Measurements from ENCODE around the gene MCUR1. TPM values are rescaled to one million over a fixed set of nuclear protein-coding genes. Genes with fewer than 3 reads are reported as not detected.

Gene MCUR1
- total and polyA plus RNA-seq, 11 donors: 12.6 to 62.0 (median 28.0) TPM

DNA sequence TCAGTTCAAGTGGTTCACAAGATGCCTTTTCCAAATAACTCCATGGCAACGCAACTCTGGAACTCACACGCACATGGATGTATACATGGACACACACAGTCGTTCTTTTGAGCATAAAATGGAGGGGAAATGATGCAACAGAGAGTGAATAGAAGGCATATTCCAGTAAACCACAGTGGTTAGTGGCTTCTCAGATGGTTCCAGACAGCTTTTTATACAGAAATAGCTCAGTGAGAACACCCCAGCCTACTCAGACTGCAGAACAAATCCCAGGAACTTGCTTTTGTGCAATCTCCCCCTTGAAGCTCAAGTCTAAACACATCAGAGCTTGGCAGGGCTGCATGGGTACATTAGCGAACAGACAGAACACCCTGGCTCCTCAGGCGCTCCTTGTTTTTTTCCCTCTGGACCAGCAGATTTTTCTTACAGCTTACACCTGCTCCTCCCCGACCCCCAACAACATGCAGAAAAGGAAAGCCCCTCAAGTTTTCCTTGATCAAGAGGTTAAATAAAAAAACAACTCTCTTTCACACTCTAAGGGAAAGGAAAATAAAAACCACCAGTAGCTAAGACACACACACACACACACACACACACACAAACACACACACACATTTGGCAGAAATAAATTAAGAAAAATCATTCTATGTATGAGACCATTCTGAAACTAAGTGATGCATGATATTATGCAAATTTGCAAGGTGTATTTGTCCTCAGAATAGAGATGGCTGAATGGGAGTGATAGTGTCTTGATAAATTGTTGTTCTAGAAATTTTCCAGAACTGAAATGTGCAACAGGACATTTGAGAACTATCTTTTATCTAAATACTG, 51.5 kb downstream of the MCUR1 start:
- Histone ChIP-seq H3K9me3 (peaks cover 0 to 6% (median 0%) of the 10 kb centered on the region in 12 donors), H3K27me3 (no peaks in the 10 kb centered on the region), H3K4me1 (peaks cover 0 to 43% (median 13%) of the 10 kb centered on the region in 12 donors), H3K27ac (peak overlapping the region in 1 of 12 donors; percentile 79), H3K4me3 (no peak overlapping the region), H3K36me3 (no peaks in the 10 kb centered on the region)
- intact Hi-C loops (cut with DNase I): loop anchor here in 3 of 10 donors (5.0 to 10.0 kb wide), 3 partner anchors 51 to 148 kb away; partner anchors contain the start of genes NOL7 (in 1 of the 3) and RANBP9 (in 1 of the 3)
- TF ChIP-seq, protein P1, sequence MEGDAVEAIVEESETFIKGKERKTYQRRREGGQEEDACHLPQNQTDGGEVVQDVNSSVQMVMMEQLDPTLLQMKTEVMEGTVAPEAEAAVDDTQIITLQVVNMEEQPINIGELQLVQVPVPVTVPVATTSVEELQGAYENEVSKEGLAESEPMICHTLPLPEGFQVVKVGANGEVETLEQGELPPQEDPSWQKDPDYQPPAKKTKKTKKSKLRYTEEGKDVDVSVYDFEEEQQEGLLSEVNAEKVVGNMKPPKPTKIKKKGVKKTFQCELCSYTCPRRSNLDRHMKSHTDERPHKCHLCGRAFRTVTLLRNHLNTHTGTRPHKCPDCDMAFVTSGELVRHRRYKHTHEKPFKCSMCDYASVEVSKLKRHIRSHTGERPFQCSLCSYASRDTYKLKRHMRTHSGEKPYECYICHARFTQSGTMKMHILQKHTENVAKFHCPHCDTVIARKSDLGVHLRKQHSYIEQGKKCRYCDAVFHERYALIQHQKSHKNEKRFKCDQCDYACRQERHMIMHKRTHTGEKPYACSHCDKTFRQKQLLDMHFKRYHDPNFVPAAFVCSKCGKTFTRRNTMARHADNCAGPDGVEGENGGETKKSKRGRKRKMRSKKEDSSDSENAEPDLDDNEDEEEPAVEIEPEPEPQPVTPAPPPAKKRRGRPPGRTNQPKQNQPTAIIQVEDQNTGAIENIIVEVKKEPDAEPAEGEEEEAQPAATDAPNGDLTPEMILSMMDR (IDR thresholded peaks at IDR 0.05): no peak
- no peak for TF ChIP-seq POLR2A (IDR thresholded peaks at IDR 0.05)
- ATAC-seq (peak in 2 of 4 donors; percentile 10 to 40), DNase-seq (no peak)
- 72 to 80% (median 77%) methylated on average over 6 of the region's 6 CpGs for WGBS, 4 donors

DNA sequence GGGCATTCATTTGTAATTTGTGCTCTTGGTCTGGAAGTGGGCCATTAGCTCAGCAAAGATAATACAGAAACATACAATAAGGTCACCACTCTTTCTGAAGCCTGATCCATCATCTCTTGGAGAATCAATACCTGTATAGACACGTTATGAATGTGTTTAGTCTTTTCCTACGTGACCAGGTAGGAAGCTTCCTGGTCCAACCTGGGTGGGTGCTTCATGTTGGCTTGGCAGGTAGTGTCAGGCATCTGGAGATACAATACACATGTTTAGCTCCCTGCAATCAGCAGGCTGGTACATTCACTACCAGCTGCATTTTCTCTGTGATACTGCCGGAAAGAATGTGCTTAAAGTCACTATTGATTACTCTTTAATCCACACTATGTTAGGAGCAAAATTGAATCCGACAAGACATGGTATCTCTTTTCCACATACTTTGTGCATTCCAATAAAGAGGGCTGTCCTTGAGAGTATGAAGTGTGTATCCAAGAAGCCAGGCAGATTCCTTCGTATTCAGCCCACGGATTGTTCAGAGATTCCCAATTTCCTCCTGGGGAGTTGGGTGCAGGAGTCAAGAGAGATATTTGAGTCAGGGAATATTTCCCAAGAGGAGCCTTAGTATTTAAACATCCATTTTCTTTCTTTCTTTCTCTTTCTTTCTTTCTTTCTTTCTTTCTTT, 52.9 kb downstream of the MCUR1 start:
- peaks cover 0 to 6% (median 0%) of the 10 kb centered on the region in 12 donors for H3K9me3 ChIP-seq
- no peaks in the 10 kb centered on the region for H3K27me3 ChIP-seq
- intact Hi-C loops (cut with DNase I): loop anchor here in 3 of 10 donors (5.0 to 10.0 kb wide), 3 partner anchors 49 to 147 kb away; partner anchors contain the start of genes NOL7 (in 1 of the 3) and RANBP9 (in 1 of the 3)
- peak overlapping the region in 4 of 12 donors; percentile 40 to 79 (median 62) for H3K27ac ChIP-seq
- 68 to 77% (median 73%) methylated on average over 6 of the region's 6 CpGs for WGBS, 4 donors
- TF ChIP-seq, protein P1 (IDR thresholded peaks at IDR 0.05): no peak
- no peak for TF ChIP-seq POLR2A (IDR thresholded peaks at IDR 0.05)
- no peak overlapping the region for H3K4me3 ChIP-seq
- DNase-seq (no peak), ATAC-seq (no peak)
- H3K36me3 ChIP-seq: no peaks in the 10 kb centered on the region
- peaks cover 0 to 34% (median 6%) of the 10 kb centered on the region in 12 donors for H3K4me1 ChIP-seq

DNA sequence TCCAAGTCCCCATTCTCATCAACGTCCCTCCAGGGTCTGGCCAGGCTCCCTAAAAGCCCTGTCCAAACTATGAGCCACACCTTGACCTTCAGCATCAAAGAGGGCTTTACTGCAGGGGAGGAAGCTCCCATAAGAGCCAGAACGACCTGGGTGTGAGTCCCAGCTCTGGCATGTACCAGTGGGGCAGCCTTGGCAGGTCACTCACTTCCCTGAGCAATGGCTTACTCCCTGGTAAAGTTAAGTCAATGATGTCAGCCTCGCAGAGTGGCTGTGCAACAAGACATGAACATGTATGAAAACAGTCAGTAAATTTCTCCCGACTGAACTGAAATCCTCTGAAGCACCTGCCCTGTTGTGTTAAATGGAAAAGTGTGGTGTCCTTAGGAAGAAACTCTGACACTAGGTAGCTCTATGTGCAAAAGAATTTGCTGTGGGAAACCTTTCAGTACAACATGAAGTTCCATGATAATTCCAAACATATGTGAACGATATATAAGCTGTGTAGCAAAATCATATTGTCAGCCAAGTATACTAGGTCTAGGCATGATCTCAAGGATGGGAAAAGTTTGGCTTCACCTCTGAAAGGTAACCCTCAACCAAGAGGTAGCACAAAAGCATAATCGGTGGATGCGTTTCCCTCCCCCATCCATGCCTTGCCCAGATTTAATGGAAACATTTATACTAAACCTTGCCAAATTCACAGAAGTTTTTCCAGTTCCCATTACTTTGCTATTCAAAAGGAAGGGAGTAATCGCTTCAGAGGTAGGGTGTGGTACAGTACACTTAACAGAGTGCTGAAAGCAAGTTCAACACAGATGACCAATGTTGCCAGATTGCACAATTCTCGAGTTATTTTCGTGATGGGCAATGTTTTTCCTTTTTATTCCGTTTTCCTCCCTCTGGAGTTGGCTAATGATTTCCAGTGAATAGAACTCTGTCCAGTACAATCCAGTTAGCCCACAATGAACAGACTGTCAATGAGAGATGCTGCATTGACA, 53.8 kb downstream of the MCUR1 start:
- H3K4me1 ChIP-seq: peaks cover 0 to 34% (median 6%) of the 10 kb centered on the region in 12 donors
- ATAC-seq: peak; percentile 74 to 90 (median 83)
- WGBS, 4 donors: 62 to 68% (median 65%) methylated on average over 11 of the region's 11 CpGs
- H3K27ac ChIP-seq: peak overlapping the region in 4 of 12 donors; percentile 40 to 79 (median 62)
- no peak for TF ChIP-seq POLR2A (IDR thresholded peaks at IDR 0.05)
- TF ChIP-seq, protein P1 (IDR thresholded peaks at IDR 0.05): no peak
- no peak for DNase-seq
- peaks cover 0 to 6% (median 0%) of the 10 kb centered on the region in 12 donors for H3K9me3 ChIP-seq
- no peaks in the 10 kb centered on the region for H3K27me3 ChIP-seq
- no peak overlapping the region for H3K4me3 ChIP-seq
- intact Hi-C loops (cut with DNase I): loop anchor here in 3 of 10 donors (5.0 to 10.0 kb wide), 3 partner anchors 48 to 146 kb away; partner anchors contain the start of genes NOL7 (in 1 of the 3) and RANBP9 (in 1 of the 3)
- H3K36me3 ChIP-seq: no peaks in the 10 kb centered on the region

Measured in heart left ventricle (tissue), 16 donors.